T-helper 1 cell treated with Interleukin-12 subunit alpha and Interleukin-12 subunit beta and Interleukin-4 antibody, amounts not matched to agents 30 ng/mL and 1 ng/mL, for 36 hours (primary cell): ENCODE data around the gene ZFAND2B. TPM values are rescaled to one million over a fixed set of nuclear protein-coding genes. Genes with fewer than 3 reads are reported as not detected.

Source experiments
- intact Hi-C: fragments of 100-400 bp; cut with micrococcal nuclease; formaldehyde crosslinking; loops from one replicate; pipeline ENCODE4 v1.15.1; 2024
- total RNA-seq: library from RNA; stranded (reverse); gene quantifications from 2 replicates; pipeline ENCODE4 v1.2.3, GENCODE V29; 2022

The ZFAND2B gene
- total RNA-seq: 44.2 and 56.1 TPM in 2 replicates

- intact Hi-C loops: loop anchor here (1.0 to 5.0 kb wide), 15 partner anchors 13 to 810 kb away; partner anchors contain the start of genes ANKZF1, ATG9A, CHPF and CNOT9
Measured at GRCh38 chr2:219206328-219207133, at the start of gene ZFAND2B. Gene ZFAND2B (plus strand): TSS chr2:219206782. CDS start chr2:219206988, 206 bp downstream.

DNA sequence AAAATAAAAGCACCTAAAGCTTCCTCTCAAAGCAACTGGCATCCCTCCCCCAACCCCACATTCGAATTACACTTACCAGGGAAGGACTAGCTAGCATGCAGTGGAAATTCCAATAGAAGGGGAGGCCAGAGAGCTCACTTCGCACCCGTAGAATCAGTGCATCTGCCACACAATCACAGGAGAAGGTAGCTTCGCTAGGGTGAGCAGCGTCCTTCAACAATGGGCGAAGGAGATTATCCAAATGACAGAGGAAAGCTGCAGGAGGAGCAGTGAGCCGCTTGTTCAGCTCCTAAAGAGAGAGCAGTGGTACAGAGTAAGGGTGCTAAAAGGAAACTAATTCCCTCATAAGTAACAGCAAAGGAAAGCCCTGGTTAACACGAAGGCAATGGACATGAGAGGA, 49.2 kb upstream of the ZFAND2B start:
- intact Hi-C loops: loop anchor here (5.0 kb wide), 1 partner anchor 305 kb away; no protein-coding TSS in a partner anchor

- intact Hi-C loops: loop anchor here (5.0 kb wide), 1 partner anchor 306 kb away; no protein-coding TSS in a partner anchor
Measured at GRCh38 chr2:219158025-219158424, 48.6 kb upstream of the ZFAND2B start.

GRCh38 chr2:219158586-219158985, 48.0 kb upstream of the ZFAND2B start:
- intact Hi-C loops: loop anchor here (5.0 kb wide), 1 partner anchor 306 kb away; no protein-coding TSS in a partner anchor

GRCh38 chr2:219159771-219160185, 46.8 kb upstream of the ZFAND2B start:
- intact Hi-C loops: loop anchor here (1.0 to 5.0 kb wide), 22 partner anchors 12 to 942 kb away; partner anchors contain the start of genes ABCB6, ANKZF1, ARPC2 and ATG9A

DNA sequence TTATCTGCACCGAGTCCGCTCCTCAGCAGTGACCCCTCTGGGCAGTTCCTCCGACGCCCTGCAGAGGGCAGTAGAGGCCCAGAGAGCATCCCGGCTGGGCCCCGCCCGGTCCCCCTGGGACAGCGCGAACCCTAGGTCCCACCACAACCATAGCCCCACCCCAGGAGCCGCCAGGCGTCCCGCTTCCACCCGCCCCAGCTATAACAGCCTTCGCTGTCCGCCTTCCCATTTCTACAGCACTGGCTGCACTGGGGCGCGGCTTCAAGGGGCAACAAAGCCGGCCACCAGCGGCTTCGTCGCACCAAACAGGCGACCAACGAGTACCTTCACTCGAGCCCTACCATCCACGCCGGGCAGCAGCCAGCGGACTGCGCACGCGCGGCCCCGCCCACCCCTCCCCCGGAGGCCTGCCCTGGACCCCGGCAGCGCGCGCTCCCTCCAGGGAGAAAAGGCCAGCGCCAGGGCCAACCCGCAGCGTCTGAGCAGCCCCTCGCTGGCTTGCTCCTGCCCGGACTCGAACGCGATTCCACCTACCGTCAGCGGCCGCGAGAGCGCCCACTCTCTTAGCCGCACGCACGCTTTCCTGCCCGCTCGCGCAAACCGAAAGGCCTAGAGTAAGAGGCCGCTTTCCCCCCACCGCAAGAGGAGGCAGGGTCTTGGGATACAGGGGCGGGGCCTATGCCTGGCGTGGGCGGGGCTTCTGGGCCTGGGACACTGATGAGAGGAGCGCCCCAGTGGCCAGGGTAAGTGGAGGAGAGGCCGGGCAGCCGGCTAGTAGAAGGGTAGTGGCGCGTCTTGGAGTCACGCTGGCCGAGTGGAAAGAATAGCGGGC, 46.2 kb upstream of the ZFAND2B start, which contains the start of gene NHEJ1:
Gene NHEJ1 (minus strand): TSS at position 630 of the 832 bp plus-strand sequence. CDS start 2,453 bp downstream, outside the sequence.
- intact Hi-C loops: loop anchor here (1.0 to 5.0 kb wide), 21 partner anchors 11 to 943 kb away; partner anchors contain the start of genes ABCB6, ANKZF1, ARPC2 and ATG9A

DNA sequence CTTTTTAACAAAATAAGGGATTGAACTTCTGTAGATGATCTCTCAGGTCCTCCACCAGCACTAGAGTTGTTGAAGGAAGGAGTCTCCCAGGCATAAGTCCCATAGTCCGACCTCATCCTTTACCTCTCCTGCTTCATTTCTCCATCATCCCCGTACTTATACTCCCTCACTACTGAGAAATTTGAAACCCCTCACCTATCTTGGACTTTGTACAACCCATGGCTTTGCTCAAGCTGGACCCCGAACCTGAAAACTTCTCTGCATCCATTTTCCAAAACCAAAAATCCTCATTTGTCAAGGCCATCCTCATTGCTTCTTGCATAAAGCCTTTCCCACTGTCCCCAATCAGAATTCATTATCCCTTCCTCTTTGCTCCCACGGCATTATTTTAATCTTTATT, 45.5 kb upstream of the ZFAND2B start:
- intact Hi-C loops: loop anchor here (2.0 to 5.0 kb wide), 6 partner anchors 58 to 944 kb away; partner anchors contain the start of genes ABCB6, ARPC2, CHPF and CTDSP1

- intact Hi-C loops: loop anchor here (5.0 kb wide), 5 partner anchors 379 to 946 kb away; partner anchors contain the start of genes ARPC2, CHPF, CTDSP1 and TMEM198
Measured at GRCh38 chr2:219163156-219163555, 43.4 kb upstream of the ZFAND2B start.

GRCh38 chr2:219165058-219165911, 41.3 kb upstream of the ZFAND2B start:
- intact Hi-C loops: no loop called here

GRCh38 chr2:219167997-219168396, 38.6 kb upstream of the ZFAND2B start:
- intact Hi-C loops: no loop called here

DNA sequence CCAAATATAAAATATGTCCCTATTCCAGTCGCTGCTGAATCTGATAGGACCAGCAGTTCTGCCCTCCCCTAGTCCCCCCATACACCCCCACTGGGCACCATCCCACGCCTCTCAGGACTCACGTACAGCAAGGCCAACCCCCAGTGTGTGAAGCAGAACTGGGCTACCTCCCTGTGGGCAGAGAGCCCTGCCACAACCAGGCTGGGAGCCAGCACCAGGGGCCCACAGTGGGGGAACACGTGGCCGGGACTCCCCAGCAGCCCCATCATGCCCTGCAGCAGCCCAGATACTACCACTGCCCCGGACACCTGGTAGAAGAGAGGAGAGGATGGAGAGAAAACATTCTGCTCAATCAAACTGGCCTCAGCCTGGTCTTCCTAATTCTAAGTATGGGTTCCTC, 38.1 kb upstream of the ZFAND2B start:
- intact Hi-C loops: no loop called here

DNA sequence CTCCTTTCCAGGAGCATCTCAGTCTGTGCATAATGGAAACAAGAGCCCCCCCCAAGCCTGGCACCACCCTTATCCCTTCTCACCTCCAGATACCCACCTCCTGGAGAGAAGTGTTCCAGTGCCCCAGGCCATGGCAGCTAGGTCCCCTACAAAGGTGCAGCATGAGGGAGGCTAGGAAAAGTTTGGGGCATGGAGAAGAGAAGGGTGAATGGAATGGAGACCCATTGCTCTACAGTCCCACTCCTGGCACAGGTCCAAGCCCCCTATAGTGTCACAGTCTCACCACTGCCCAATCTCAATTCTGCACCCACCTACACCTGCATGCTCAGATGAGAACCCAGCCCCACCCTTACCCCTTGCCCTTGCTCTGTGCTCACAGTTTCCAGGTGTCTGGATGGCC, 37.6 kb upstream of the ZFAND2B start:
- intact Hi-C loops: no loop called here

GRCh38 chr2:219169930-219170654, 36.5 kb upstream of the ZFAND2B start, which contains the start of gene SLC23A3:
Gene SLC23A3 (minus strand): TSS chr2:219170029. CDS start chr2:219169984, 45 bp downstream.
- intact Hi-C loops: no loop called here

GRCh38 chr2:219171231-219171651, 35.3 kb upstream of the ZFAND2B start:
- intact Hi-C loops: loop anchor here (1.0 kb wide), 3 partner anchors 11 to 127 kb away; partner anchors contain the start of gene NHEJ1

DNA sequence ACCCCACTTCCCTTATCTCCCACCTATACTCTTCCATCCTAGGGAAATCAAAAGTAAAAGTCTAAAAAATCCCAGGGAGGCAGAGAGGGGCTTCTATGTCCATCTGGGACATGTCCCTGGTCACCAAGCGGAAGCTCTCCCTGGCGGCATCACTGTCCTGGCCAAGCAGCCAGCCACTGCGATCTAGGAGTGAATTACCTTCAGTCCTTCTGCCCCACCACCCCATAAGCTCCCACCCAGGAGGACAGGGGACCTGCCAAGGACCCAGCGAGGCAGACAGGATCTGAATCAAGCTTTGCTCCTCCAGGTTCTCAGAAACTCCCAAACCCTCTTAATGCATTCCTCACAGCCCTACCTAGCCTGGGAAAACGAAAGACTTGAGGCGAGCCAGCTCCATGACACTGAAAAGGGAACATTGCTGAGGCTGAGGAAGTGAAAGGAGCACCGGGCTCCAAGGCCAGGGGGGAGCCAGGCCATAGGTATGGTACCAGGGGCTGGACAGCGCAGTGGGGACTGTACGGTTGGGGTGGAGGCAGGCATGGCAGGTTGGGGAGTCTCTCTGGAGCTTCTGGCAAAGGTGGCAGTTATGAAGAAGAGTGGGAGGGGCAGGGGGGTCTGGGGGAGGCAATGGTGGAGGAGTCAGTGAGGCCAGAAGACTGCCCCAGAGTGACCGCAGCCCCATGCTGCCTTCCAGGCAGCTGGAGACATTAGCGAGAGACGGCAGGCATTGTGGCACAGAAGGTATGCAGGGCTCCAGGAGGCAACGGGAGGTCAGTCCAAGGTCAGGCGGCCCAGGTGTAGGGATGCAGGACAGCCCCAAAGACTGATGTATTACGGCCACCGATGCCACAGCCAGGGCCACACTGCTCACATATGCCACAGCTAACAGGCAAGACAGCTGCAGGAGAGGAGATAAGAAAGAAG, 34.1 kb upstream of the ZFAND2B start:
- intact Hi-C loops: no loop called here

DNA sequence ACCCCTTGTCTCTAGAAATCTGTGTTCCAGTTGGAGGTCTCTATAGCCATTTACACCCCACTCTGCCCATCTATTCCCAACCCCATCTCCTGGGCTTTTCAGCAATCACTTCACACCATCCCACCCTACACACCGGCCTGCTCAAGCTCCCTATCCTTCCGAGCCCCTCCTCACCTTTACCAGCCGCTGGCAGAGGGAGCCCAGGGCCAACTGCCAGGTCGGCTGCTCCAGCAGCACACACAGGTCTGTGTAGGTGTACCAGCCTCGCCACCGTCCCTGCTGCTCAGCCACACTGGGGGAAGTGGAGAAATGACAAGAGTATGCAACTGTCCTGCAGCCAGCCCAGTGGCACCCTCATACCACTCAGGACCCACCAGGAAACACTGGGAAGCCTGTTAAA, 33.4 kb upstream of the ZFAND2B start:
- intact Hi-C loops: no loop called here

DNA sequence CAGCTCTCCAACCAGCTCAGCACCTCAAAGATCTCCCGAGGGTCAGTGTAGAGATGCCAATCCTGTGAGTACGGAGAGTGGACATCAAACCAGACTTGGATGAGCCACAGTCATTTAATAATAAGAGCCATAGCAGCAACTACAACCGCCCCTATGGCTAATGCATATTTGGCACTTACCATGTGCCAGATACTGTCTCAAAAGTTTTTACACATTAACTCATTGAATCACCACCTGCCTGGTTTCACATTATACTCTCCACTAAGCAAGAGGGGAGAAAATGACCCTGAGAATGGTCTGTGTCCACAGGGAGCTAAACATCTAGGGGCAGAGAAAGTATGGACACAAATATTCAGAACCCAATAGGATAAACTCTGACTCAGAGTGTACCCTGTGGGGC, 32.4 kb upstream of the ZFAND2B start:
- intact Hi-C loops: no loop called here

- intact Hi-C loops: loop anchor here (5.0 kb wide), 3 partner anchors 502 to 958 kb away; partner anchors contain the start of genes ARPC2, CTDSP1, RNF25 and STK36
Measured at GRCh38 chr2:219174801-219175200, 31.8 kb upstream of the ZFAND2B start.
